Ovary (tissue), 9 donors: ENCODE data around the gene NCOA6. TPM values are rescaled to one million over a fixed set of nuclear protein-coding genes. Genes with fewer than 3 reads are reported as not detected.

Experiments
- DNase-seq, 5 donors: peaks; one replicate each; pipeline ENCODE4 v3.0.0-alpha.2; 2019 to 2020
- H3K27ac ChIP-seq, 2 donors: fragments of 200-600 bp; one replicate each; pipeline versions ENCODE4 v1.5.1 to v1.8.0; 2019 to 2022
- H3K27me3 ChIP-seq: fragments of 200-600 bp; one replicate; pipeline ENCODE4 v1.8.0; 2022
- H3K36me3 ChIP-seq: fragments of 200-600 bp; sonication (generic); one replicate; pipeline ENCODE4 v1.5.1; 2019
- H3K4me1 ChIP-seq: one replicate; pipeline ENCODE4 v1.8.1; 2013; ENCODE audit warnings: mild to moderate bottlenecking, moderate library complexity; ENCODE audit not compliant: insufficient read depth
- H3K4me3 ChIP-seq: fragments of 200-600 bp; sonication (generic); one replicate; pipeline ENCODE4 v1.5.1; 2017
- H3K9me3 ChIP-seq, 2 donors: fragments of 200-600 bp in 1 of 2; sonication (generic) in 1 of 2; one replicate each; pipeline versions ENCODE4 v1.5.1 to v1.8.1; 2013 to 2019; ENCODE audit warnings: mild to moderate bottlenecking in 1 of 2, moderate library complexity in 1 of 2
- CTCF ChIP-seq, 3 donors: fragments of 450-650 bp in 2 of 3; fragments of 200-600 bp in 1 of 3; IDR thresholded peaks; one replicate each; pipeline versions ENCODE4 v1.5.1 to v1.8.0; 2016 to 2022; ENCODE audit warnings: antibody characterized with exemption in 3 of 3, mild to moderate bottlenecking in 1 of 3
- EP300 ChIP-seq: sonication (generic); formaldehyde crosslinking; IDR thresholded peaks from one replicate; pipeline ENCODE4 v1.6.1; 2017; ENCODE audit warnings: antibody characterized with exemption
- POLR2A ChIP-seq: fragments of 450-650 bp; IDR thresholded peaks from one replicate; pipeline ENCODE4 v1.6.1; 2017; ENCODE audit warnings: antibody characterized with exemption, mild to moderate bottlenecking, moderate library complexity
- WGBS, 3 donors: extraction: QIAGEN DNeasy Blood & Tissue Kit in 1 of 3; methylation state at CpG; one replicate each; pipeline versions ENCODE4 v1.1.5 to v1.1.7; 2013 to 2017; 5-methylcytosine and 5-hydroxymethylcytosine counted together
- intact Hi-C, 4 donors: fragments of 100-400 bp; cut with DNase I; formaldehyde crosslinking; loops; one replicate each; pipeline versions ENCODE4 v1.11.0 to v1.15.1; 2022 to 2023
- polyA plus RNA-seq, 2 donors: library from polyadenylated mRNA; stranded (reverse); fragments of 200-250 nt in 1 of 2; fragments of 350-450 nt in 1 of 2; fragmentation: Illumina TruSeq in 1 of 2; extraction: RNeasy Lipid Tissue Mini Kit (QIAGEN cat#74804) in 1 of 2; gene quantifications; one replicate each; pipeline ENCODE4 v1.2.3, GENCODE V29; 2013 to 2014
- total RNA-seq, 7 donors: library from RNA; depleted of rRNA in 2 of 7; stranded (reverse); fragments of >200 nt in 2 of 7; fragmentation: NEBNext Ultra II Directional in 3 of 7; extraction: Animal tissue kit (Norgen Biotek cat#: 25700) in 3 of 7; gene quantifications; one replicate each; pipeline versions ENCODE4 v1.1.0 to v1.2.4, GENCODE V29; 2016 to 2023
- donor health status: DM: no; HTN: no; CAD: no; lungs with moderate emphysema.
- donor health status: DM: no; HTN: no; CAD: no.
- donor health status: Bipolar disorder and iron deficiency.
- donor health status: DM: yes; HTN: yes; CAD: no.
- donor health status: DM: no; HTN: no; CAD: no.
- donor health status: DM: yes; HTN: yes; CAD: no.

The NCOA6 gene
- total and polyA plus RNA-seq, 9 donors: 10.5 to 31.7 (median 23.9) TPM

DNA sequence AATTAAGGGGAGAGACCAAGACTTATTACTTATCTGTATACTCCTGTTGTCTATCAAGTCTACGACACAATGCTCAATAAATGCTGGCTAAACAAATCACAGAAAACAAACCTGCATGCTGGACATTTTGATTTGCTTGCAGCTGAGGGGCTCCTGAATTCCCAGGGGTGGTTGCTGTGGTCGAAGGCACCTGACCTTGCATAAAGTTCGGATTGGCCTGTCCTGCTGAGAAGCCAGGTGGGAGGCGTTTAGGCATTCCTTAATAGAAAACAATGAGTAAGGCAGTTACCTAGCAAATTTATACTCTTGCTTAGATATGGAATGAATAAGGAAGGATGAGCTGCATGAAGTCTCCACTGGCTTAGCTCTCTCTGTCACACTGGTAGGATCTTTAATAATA lies 70.8 kb downstream of the NCOA6 start:
- WGBS, 3 donors: 41 to 77% (median 61%) methylated on average over 4 of the region's 4 CpGs
- H3K36me3 ChIP-seq: no peaks in the 10 kb centered on the region
- H3K27ac ChIP-seq: no peak overlapping the region
- no peaks in the 10 kb centered on the region for H3K4me1 ChIP-seq
- H3K27me3 ChIP-seq: no peaks in the 10 kb centered on the region
- no peak for DNase-seq
- TF ChIP-seq EP300 (no peak), POLR2A (no peak), CTCF (IDR thresholded peaks at IDR 0.05) (no peak)
- H3K9me3 ChIP-seq: no peaks in the 10 kb centered on the region
- no peak overlapping the region for H3K4me3 ChIP-seq
- intact Hi-C loops: no loop called here

DNA sequence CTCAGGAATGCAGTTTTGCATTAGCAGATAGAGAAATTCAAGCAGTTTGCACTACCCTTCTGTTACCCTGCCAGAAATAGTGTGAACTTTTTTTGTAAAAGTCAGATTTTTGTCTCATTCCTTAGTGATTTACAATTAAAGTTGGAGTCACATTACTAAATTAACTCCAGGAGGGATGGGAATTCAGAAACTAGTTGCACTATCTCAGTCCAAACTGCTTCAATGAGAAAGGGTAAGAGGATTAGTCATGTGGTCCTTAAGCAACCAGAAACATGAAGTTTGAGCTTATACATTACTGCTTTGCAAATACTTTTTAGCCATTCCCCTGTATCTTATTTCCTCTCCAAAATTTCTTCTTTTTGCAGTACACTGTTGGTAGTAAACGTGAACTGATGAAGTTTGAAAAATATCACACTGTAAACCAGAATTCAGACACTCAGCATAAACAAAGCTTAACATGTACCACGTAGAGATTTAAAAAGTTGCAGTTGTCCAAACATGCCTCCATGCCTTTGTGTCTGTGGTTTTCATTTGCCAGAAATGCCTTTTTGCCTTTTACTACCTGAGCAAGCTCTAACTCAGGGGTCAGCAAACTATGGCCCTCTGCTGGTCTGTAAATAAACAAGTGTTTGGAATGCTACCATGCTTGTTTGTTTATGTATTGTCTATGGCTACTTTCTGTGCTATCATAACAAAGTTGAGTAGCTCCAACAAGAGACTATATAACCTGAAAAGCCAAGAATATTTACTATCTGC lies 71.6 kb downstream of the NCOA6 start:
- Histone ChIP-seq H3K4me1 (no peaks in the 10 kb centered on the region), H3K9me3 (no peaks in the 10 kb centered on the region), H3K27ac (no peak overlapping the region), H3K27me3 (no peaks in the 10 kb centered on the region), H3K4me3 (no peak overlapping the region), H3K36me3 (no peaks in the 10 kb centered on the region)
- intact Hi-C loops: no loop called here
- 48 to 54% (median 49%) methylated on average over 2 of the region's 2 CpGs for WGBS, 3 donors
- no peak for TF ChIP-seq POLR2A
- TF ChIP-seq EP300: no peak
- TF ChIP-seq CTCF (IDR thresholded peaks at IDR 0.05): no peak
- DNase-seq: no peak

DNA sequence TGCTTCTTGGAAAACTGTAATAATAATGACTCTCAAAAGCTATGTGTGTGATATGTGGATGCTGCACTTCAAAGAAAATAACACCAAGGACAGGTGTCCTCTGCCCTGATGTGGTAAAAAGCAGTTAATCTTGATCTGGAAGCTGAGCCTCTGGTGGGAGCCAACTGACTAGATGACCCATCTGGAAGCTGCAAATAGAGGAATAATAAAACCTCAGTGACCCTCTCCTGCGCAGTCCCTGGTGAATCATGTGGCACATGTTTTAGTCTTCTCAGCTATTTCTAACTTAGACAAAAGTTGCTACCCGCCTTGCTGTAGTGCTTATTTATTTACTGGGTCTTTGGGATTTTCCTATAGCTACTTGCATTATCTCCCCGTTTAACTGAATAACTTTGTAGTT lies 74.0 kb downstream of the NCOA6 start:
- H3K36me3 ChIP-seq: no peaks in the 10 kb centered on the region
- H3K27me3 ChIP-seq: no peaks in the 10 kb centered on the region
- no peaks in the 10 kb centered on the region for H3K4me1 ChIP-seq
- no peak for TF ChIP-seq EP300
- no peak for TF ChIP-seq POLR2A
- TF ChIP-seq CTCF (IDR thresholded peaks at IDR 0.05): no peak
- no peaks in the 10 kb centered on the region for H3K9me3 ChIP-seq
- no peak overlapping the region for H3K4me3 ChIP-seq
- intact Hi-C loops: no loop called here
- WGBS, 3 donors: 80 to 89% (median 89%) methylated on average over 3 of the region's 3 CpGs
- no peak overlapping the region for H3K27ac ChIP-seq
- DNase-seq: no peak

GRCh38 chr20:34750484-34750883 lies 75.0 kb downstream of the NCOA6 start:
- H3K4me3 ChIP-seq: no peak overlapping the region
- H3K27ac ChIP-seq: no peak overlapping the region
- intact Hi-C loops: no loop called here
- H3K36me3 ChIP-seq: no peaks in the 10 kb centered on the region
- no peaks in the 10 kb centered on the region for H3K9me3 ChIP-seq
- 46 to 93% (median 72%) methylated on average over 2 of the region's 2 CpGs for WGBS, 3 donors
- no peak for DNase-seq
- H3K27me3 ChIP-seq: no peaks in the 10 kb centered on the region
- H3K4me1 ChIP-seq: no peaks in the 10 kb centered on the region
- TF ChIP-seq CTCF (IDR thresholded peaks at IDR 0.05): no peak
- TF ChIP-seq POLR2A: no peak
- TF ChIP-seq EP300: no peak
